Loucy (cell line): Measurements from ENCODE around the gene UPF1.

Source experiments
- H2AFZ ChIP-seq: fragments of 200-600 bp; sonication (generic); 2 replicates; pipeline ENCODE4 v1.6.0; 2016; ENCODE audit warnings: antibody characterized with exemption, mild to moderate bottlenecking, low read length, moderate library complexity
- H3F3A ChIP-seq: fragments of 200-600 bp; 2 replicates; pipeline ENCODE4 v1.6.0; 2016; ENCODE audit warnings: antibody characterized with exemption, low read depth, mild to moderate bottlenecking
- H3K27me3 ChIP-seq: fragments of 200-600 bp; sonication (generic); 2 replicates; pipeline ENCODE4 v1.6.1; 2014; ENCODE audit warnings: low read length, mild to moderate bottlenecking; ENCODE audit not compliant: insufficient read depth, poor library complexity, severe bottlenecking
- H3K36me3 ChIP-seq: fragments of 200-600 bp; sonication (generic); 2 replicates; pipeline ENCODE4 v1.6.1; 2016; ENCODE audit warnings: low read length; ENCODE audit not compliant: insufficient read depth
- H3K4me1 ChIP-seq: fragments of 200-600 bp; sonication (generic); 2 replicates; pipeline ENCODE4 v1.5.1; 2014; ENCODE audit warnings: low read length, mild to moderate bottlenecking; ENCODE audit not compliant: insufficient read depth, poor library complexity, severe bottlenecking
- H3K4me2 ChIP-seq: fragments of 200-600 bp; sonication (generic); 2 replicates; pipeline ENCODE4 v1.6.0; 2014; ENCODE audit warnings: antibody characterized with exemption, low read length, low read depth, mild to moderate bottlenecking; ENCODE audit not compliant: poor library complexity, severe bottlenecking
- H3K4me3 ChIP-seq: fragments of 200-600 bp; sonication (generic); 2 replicates; pipeline ENCODE4 v1.5.1; 2014; ENCODE audit warnings: low read length, mild to moderate bottlenecking, mixed read lengths; ENCODE audit not compliant: poor library complexity, severe bottlenecking
- H3K79me2 ChIP-seq: fragments of 200-600 bp; sonication (generic); 2 replicates; pipeline ENCODE4 v1.6.1; 2014; ENCODE audit warnings: low read length; ENCODE audit not compliant: insufficient read depth
- H3K9ac ChIP-seq: fragments of 200-600 bp; sonication (generic); 2 replicates; pipeline ENCODE4 v1.6.0; 2014; ENCODE audit warnings: mild to moderate bottlenecking, low read depth, low read length, moderate library complexity; ENCODE audit not compliant: poor library complexity, severe bottlenecking
- H3K9me2 ChIP-seq: fragments of 200-600 bp; sonication (generic); replicated peaks from 2 replicates; pipeline ENCODE4 v1.6.1; 2016; ENCODE audit warnings: low read depth, low read length, mixed read lengths
- H3K9me3 ChIP-seq: fragments of 200-600 bp; sonication (generic); 2 replicates; pipeline ENCODE4 v1.6.1; 2014; ENCODE audit warnings: mild to moderate bottlenecking, antibody characterized with exemption, low read length, low read depth; ENCODE audit not compliant: insufficient read depth
- H4K20me1 ChIP-seq: fragments of 200-600 bp; sonication (generic); 2 replicates; pipeline ENCODE4 v1.6.0; 2014; ENCODE audit warnings: antibody characterized with exemption, low read length, mild to moderate bottlenecking; ENCODE audit not compliant: insufficient read depth, poor library complexity, severe bottlenecking
- CTCF ChIP-seq: fragments of 200-600 bp; sonication (generic); conservative IDR thresholded peaks from 2 replicates; pipeline ENCODE4 v1.5.1; 2014; ENCODE audit warnings: mild to moderate bottlenecking, antibody characterized with exemption, low read length
- EZH2phosphoT487 ChIP-seq: fragments of 200-600 bp; IDR thresholded peaks from 2 replicates; pipeline ENCODE4 v1.6.1; 2018; ENCODE audit warnings: antibody characterized with exemption, mild to moderate bottlenecking, moderate library complexity, borderline replicate concordance

Gene UPF1

GRCh38 chr19:18895824-18896341 lies 64.1 kb downstream of the UPF1 start, which contains the start of gene CERS1:
CERS1 (minus strand) TSS chr19:18896158; CDS start chr19:18896072, 86 bp downstream.
- no peaks in the 10 kb centered on the region for H3K4me1 ChIP-seq
- H3K9me2 ChIP-seq: no peaks in the 10 kb centered on the region
- no peak within 1 kb of the TSS for H3K4me2 ChIP-seq
- H3F3A ChIP-seq: no peaks in the 10 kb centered on the region
- H3K4me3 ChIP-seq: no peak within 1 kb of the TSS
- no peaks in the 10 kb centered on the region for H3K36me3 ChIP-seq
- no peaks in the 10 kb centered on the region for H4K20me1 ChIP-seq
- no peaks in the 10 kb centered on the region for H3K9me3 ChIP-seq
- no peak within 1 kb of the TSS for H2AFZ ChIP-seq
- H3K9ac ChIP-seq: no peak within 1 kb of the TSS
- TF ChIP-seq CTCF: no peak
- no peak for TF ChIP-seq EZH2phosphoT487
- H3K27me3 ChIP-seq: no peaks in the 10 kb centered on the region
- H3K79me2 ChIP-seq: no peaks in the 10 kb centered on the region

DNA sequence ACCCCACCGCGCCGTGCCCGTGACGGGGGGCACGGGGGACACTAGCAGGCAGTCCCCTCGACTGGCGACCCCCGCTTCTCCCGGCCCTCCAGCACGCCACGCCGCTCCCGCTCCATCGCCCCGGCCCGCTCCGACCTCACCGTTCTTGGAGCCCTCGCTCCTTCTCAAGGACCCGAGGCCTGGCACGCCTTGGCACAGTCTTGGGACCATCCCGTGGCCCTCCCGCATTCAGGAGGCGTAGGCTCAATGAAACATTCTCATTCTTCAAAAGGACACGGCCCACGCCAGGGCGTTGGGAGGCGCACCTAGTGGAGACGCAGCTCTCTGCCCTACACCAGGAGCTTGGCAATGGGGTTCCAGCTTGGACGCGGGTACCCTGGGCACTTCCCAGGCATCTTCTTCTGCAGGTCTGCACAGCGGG lies 64.7 kb downstream of the UPF1 start:
- H3K4me2 ChIP-seq: no peak overlapping the region
- no peaks in the 10 kb centered on the region for H3K4me1 ChIP-seq
- no peak overlapping the region for H2AFZ ChIP-seq
- no peaks in the 10 kb centered on the region for H3F3A ChIP-seq
- no peaks in the 10 kb centered on the region for H3K27me3 ChIP-seq
- H3K9me3 ChIP-seq: no peaks in the 10 kb centered on the region
- no peak overlapping the region for H3K9ac ChIP-seq
- no peaks in the 10 kb centered on the region for H3K9me2 ChIP-seq
- no peaks in the 10 kb centered on the region for H4K20me1 ChIP-seq
- H3K79me2 ChIP-seq: no peaks in the 10 kb centered on the region
- H3K4me3 ChIP-seq: no peak overlapping the region
- no peaks in the 10 kb centered on the region for H3K36me3 ChIP-seq
- TF ChIP-seq EZH2phosphoT487: no peak
- TF ChIP-seq CTCF: no peak

- H3K27me3 ChIP-seq: no peaks in the 10 kb centered on the region
- H3K9me3 ChIP-seq: no peaks in the 10 kb centered on the region
- TF ChIP-seq CTCF (no peak), EZH2phosphoT487 (no peak)
- H3F3A ChIP-seq: no peaks in the 10 kb centered on the region
- H4K20me1 ChIP-seq: no peaks in the 10 kb centered on the region
- no peak overlapping the region for H3K4me3 ChIP-seq
- no peaks in the 10 kb centered on the region for H3K36me3 ChIP-seq
- no peaks in the 10 kb centered on the region for H3K79me2 ChIP-seq
- H3K4me2 ChIP-seq: no peak overlapping the region
- no peak overlapping the region for H3K9ac ChIP-seq
- H3K9me2 ChIP-seq: no peaks in the 10 kb centered on the region
- H3K4me1 ChIP-seq: no peaks in the 10 kb centered on the region
- H2AFZ ChIP-seq: no peak overlapping the region
Observed at GRCh38 chr19:18897094-18898029, 65.6 kb downstream of the UPF1 start.
